ENCODE results near the gene C3orf18.

GRCh38 chr3:50572801-50573371, 5.3 kb upstream of the C3orf18 start:
- TF ChIP-seq POLR2A (IDR thresholded peaks at IDR 0.05) (no peak), CTCF (IDR thresholded peaks at IDR 0.05 in 4 of 5, conservative IDR thresholded peaks at IDR 0.05 in 1 of 5) (no peak)
